ENCODE measurements around the gene DDX10.
"Not testable (repeated sequence)": the region's sequence is repeated elsewhere in the genome, so short reads cannot be mapped to it uniquely, and the experiment has no call there.

DDX10 gene

DNA sequence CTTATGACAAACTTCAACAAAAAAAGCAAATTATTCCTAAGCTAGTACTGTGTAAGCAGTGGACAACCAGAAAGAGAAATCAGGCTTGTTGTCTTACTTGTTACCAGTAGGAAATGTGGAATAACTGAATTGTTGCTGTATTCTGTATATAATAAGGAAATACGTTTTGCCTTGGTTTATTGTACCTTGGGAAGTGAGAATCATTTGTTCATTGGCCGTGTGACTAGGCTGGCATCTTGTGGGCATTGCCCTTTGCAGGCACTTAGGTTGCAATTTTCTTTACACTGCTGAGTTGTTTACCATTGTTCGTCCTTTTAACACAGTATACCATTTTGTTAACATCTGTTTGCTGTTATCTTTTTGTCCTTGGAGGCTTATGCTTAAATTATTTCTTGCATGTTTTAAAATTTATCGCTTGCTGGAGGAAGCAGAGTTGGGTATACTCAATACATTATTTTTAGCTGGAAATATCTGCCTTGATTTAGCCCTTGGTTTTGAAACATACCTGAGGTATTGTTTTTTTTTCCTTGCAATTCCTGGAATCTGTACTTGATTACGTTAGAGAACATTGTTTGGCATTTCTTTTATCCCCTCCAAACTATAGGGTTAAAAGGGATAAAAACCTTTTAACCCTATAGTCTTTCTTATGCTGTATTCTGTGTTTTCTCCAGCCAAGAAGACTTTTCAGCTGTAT, 109.3 kb downstream of the DDX10 start:
- DNase-seq (ENCODE audit: low read depth) = peak; percentile 38

DNA sequence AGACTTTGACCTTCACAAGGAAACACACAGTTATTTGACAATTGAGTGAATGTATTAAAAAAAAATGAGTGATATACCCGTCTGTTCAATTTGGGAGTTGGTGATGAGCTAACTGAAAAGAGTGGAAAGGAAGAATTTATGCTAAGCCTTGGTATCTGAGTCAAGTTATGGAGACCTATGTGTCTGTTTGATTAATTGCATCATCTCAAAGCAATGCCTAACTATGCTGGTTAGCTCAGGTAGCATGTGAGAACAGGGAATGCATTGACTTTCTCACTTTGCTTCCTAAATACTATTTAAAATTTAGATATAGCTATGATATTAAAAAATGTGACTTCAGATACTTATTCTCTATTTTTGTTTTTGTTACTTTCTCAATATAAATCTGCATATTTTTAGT, 110.5 kb downstream of the DDX10 start:
- peak; percentile 30 for DNase-seq (ENCODE audit: low read depth)

GRCh38 chr11:108779147-108779546, 114.3 kb downstream of the DDX10 start:
- DNase-seq (ENCODE audit: low read depth) = not testable (repeated sequence)

DNA sequence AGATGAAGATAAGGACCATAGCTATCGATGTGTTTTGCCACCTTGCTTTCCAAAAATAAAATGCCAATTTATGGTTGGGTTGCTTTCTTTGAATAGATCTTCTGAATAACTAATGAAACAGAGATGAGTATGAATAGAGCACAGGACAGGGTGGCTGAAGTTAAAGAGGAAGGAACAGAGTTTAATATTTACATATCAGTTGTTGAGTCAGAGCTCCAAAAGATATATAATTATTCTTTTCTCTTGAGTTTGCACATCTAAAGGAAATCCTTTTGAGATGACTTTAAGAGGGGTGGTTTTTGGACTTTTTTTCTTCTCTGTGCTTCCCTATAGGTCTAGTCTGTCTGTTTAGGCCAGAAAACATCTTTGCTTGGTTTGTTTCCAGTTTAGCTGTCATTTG, 115.2 kb downstream of the DDX10 start:
- DNase-seq (ENCODE audit: low read depth) = no peak

- no peak for DNase-seq (ENCODE audit: low read depth)
These were observed 117.1 kb downstream of the DDX10 start for GRCh38 chr11:108781946-108782345.

- DNase-seq (ENCODE audit: low read depth) = peak; percentile 71
These were observed 121.6 kb downstream of the DDX10 start for GRCh38 chr11:108786281-108786990.

DNA sequence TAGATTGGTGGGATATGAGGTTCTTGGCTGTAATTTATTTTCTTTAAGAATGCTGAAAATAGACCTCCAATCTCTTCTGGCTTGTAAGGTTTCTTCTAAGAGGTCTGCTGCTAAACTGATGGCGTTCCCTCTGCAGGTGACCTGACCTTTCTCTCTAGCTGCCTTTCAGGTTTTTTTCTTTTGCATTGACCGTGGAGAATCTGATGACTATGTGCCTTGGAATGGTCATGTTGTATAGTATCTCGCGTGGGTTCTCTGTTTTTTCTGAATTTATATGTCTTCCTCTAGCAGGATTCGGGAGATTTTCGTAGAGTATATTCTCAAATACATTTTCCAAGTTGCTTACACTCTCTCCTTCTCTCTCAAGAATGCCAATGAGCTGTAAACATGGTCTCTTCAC, 122.2 kb downstream of the DDX10 start:
- DNase-seq (ENCODE audit: low read depth) = no peak

- peak; percentile 61 for DNase-seq (ENCODE audit: low read depth)
These were observed 123.8 kb downstream of the DDX10 start for GRCh38 chr11:108788565-108789199.

- DNase-seq (ENCODE audit: low read depth) = no peak
These were observed 125.8 kb downstream of the DDX10 start for GRCh38 chr11:108790501-108791299.

GRCh38 chr11:108793138-108793537, 128.3 kb downstream of the DDX10 start:
- DNase-seq (ENCODE audit: low read depth) = no peak

DNA sequence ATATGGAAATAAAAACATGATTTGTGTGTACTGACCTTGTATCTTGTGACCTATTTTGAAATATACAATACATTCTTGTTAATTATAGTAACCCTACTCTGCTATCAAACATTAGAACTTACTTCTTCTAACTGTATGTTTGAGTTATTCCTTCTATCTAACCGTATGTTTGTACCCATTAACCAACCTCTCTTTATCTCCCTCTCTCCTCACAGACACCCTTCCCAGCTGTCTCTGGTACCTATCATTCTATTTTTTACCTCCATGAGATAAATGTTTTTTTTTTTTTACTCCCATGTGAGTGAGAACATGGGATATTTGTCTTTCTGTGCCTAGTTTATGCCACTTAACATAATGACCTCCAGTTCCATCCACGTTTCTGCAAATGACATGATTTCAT, 128.7 kb downstream of the DDX10 start:
- DNase-seq (ENCODE audit: low read depth) = no peak

GRCh38 chr11:108796551-108796950, 131.7 kb downstream of the DDX10 start:
- DNase-seq (ENCODE audit: low read depth) = no peak

DNA sequence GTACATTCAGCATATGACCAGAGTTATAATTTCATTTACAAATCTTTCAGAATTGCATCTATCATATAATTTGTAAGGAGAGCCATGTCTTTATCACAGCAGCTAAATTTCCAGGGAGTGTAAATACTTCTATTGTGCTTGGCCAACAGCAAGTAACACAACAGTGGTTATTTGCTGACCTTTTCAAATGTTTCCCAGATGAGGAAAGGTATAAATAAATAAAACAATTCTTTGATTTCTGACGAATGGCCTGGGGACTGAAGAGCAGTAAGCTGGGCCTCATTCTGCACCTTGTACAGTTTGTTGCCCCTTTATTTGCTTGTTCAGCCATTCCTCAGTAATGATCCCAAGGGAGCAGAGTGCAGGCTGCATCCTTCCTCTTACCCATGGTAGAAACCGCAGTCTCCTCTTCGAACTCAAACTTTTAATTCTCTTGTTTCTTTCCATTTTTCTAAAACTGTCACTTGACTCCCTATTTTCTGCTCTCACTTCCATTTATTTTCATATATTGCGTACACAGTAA, 132.8 kb downstream of the DDX10 start:
- DNase-seq (ENCODE audit: low read depth) = no peak

DNA sequence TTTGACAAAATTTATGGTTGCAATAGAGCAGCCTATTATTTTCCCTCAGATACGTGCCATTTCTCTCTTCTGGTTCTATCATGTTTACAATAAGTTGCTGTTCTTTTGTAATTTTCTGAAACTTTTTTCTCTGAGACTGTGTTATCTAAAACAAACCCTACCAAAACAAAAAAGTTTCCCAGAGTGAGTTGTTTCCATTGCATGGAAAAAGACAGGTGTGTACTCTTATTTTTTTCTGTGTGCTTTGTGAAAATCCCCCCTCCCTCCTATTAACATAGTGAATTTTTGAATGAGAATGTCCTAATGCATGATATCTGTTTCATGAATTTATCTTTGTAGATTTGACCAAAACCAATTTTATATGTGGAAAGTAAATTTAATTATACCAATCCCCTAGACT, 137.6 kb downstream of the DDX10 start:
- no peak for DNase-seq (ENCODE audit: low read depth)

- peak; percentile 18 for DNase-seq (ENCODE audit: low read depth)
These were observed 138.9 kb downstream of the DDX10 start for GRCh38 chr11:108803776-108804175.

DNA sequence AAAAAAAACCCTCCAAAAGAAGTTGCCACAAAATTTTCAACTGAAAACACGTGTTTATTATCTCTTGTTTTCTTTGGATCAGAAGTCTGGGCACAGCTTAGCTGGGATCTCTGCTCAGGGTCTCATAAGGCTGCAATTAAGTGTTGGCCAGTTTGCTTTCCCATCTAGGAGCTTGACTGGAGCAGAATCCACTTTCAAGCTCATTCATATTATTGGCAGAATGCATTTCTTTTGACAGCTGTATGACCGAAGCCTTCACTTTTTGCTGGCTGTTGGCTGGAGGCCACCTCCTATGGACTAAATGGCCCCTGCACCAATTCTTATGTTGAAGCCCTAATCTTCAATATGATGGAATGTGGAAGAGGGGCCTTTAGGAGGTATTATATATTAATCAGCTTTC, 139.6 kb downstream of the DDX10 start:
- no peak for DNase-seq (ENCODE audit: low read depth)

GRCh38 chr11:108805030-108805429, 140.2 kb downstream of the DDX10 start:
- no peak for DNase-seq (ENCODE audit: low read depth)

DNA sequence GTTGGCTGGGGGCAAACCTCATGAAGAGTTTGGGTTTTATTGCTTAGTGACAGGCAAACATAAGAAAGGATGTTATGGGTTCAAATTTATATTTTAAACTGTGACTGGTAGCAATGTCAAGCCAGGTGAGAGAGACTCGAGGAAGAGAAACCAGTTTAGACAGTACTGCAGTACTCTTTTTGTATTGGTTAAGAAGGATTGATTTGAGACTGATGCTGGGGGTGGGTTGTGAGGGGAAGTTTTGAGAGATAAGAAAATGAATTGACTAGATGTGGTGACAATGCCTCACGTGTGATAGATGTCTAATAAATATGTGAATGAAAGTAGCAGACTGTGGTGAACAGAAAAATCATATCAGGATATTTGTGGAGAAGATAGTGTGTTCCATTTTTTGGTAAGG, 142.4 kb downstream of the DDX10 start:
- no peak for DNase-seq (ENCODE audit: low read depth)

- DNase-seq (ENCODE audit: low read depth) = no peak
These were observed 148.2 kb downstream of the DDX10 start for GRCh38 chr11:108813086-108813485.

DNA sequence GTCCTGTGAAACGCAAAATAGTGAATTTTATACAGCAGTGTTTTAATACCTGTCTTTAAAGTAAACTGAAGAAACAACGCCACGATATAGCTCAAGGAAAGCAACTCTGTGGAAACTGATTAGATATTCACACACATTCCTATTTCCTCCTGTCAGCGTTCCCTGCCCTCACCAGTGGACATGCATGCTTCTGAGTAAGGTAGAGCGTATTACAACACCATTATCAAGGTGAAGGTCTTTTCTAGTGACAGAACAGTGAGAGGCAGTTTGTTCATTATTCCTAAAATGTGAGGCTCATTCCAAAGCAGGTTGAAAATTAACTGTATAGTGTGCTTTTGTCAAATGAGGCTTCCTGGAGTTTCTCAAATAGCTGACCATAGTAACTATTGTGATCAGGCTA, 153.1 kb downstream of the DDX10 start:
- peak; percentile 10 for DNase-seq (ENCODE audit: low read depth)

DNA sequence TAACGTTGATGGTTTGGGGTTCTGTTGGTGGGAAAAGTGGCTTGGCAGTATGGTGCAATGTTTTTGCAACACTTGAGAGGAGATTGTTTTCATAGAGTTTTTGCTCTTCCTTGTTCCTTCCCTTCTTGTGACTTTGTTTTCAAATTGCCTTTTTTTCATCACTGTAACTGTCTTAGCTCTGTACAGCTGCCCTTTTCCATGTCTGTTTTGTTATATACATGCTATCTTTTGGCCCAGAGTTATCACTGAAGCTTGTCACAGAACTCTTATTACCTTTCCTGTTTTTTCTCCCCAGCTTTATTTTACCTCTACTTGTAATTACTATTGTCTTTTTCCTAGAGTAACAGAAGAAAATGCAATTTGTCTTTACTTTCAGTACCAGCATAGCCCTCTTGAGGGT, 154.1 kb downstream of the DDX10 start:
- no peak for DNase-seq (ENCODE audit: low read depth)

GRCh38 chr11:108819957-108820356, 155.1 kb downstream of the DDX10 start:
- DNase-seq (ENCODE audit: low read depth) = no peak

All from amniotic epithelial cell (primary cell).